GM11168 (cell line): ENCODE measurements around the gene ABCC1.

ENCODE experiments used
- in situ Hi-C: fragments of 300-500 bp; cut with MboI; formaldehyde crosslinking; loops from one replicate; pipeline ENCODE4 v1.12.0; 2022; ENCODE audit warnings: low sequenced_read_pairs; ENCODE audit not compliant: unreplicated experiment

Gene ABCC1

GRCh38 chr16:16071631-16072244, 122.3 kb downstream of the ABCC1 start:
- in situ Hi-C loops, result no loop called here

- in situ Hi-C loops, result no loop called here
Observed at GRCh38 chr16:16073001-16073545, 123.7 kb downstream of the ABCC1 start.

- in situ Hi-C loops, result no loop called here
Observed at GRCh38 chr16:16073891-16074881, 124.8 kb downstream of the ABCC1 start.

- in situ Hi-C loops, result no loop called here
Observed at GRCh38 chr16:16075488-16076422, 126.3 kb downstream of the ABCC1 start.

DNA sequence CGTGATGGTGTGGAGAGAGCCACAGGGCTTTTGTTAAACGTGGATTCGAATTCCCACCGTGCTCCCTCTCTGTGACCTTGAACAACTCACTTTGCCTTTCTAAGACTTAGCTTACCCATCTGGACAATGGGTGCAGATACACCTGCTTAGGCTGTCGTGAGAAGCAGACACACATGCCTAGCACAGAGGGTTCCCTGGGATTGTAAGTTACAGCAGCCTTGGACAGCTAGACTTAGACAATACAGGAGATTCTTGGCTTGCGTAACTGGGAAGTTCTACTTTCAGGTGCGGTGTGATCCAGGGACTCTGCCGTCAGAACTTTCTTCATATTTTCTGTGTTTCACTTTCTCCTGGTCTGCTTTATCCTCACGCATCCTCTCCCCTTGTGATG, 127.0 kb downstream of the ABCC1 start:
- in situ Hi-C loops, result no loop called here

DNA sequence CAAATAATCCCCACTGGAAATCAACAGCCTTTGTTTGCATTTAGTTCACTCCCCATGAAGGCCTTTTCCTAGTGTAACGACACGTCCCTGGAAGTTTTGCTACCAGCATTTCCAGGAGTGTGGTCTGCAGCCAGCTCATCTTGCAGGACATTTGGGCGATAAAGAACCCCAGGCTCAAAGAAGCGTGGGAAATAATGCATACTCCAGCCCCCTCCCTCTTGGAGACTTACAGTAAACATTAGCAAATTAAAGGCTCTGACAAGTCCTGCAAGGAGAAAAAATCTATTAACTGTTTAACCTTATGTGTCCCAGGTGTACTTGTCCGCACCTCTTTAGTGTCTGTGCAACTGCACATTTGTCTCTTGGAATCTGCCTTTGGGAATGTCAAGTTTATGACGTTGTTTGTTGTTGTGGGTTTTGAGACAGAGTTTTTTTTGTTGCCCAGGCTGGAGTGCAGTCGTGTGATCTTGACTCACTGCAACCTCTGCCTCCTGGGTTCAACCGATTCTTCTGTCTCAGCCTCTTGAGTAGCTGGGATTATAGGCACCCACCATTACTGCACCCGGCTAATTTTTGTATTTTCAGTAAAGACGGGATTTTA, 131.1 kb downstream of the ABCC1 start:
- in situ Hi-C loops, result no loop called here

GRCh38 chr16:16081141-16081540, 131.7 kb downstream of the ABCC1 start:
- in situ Hi-C loops, result no loop called here

- in situ Hi-C loops, result no loop called here
Observed at GRCh38 chr16:16082255-16082654, 132.8 kb downstream of the ABCC1 start.

GRCh38 chr16:16083421-16084156, 134.2 kb downstream of the ABCC1 start:
- in situ Hi-C loops, result no loop called here

- in situ Hi-C loops, result no loop called here
Observed at GRCh38 chr16:16084874-16085273, 135.5 kb downstream of the ABCC1 start.

DNA sequence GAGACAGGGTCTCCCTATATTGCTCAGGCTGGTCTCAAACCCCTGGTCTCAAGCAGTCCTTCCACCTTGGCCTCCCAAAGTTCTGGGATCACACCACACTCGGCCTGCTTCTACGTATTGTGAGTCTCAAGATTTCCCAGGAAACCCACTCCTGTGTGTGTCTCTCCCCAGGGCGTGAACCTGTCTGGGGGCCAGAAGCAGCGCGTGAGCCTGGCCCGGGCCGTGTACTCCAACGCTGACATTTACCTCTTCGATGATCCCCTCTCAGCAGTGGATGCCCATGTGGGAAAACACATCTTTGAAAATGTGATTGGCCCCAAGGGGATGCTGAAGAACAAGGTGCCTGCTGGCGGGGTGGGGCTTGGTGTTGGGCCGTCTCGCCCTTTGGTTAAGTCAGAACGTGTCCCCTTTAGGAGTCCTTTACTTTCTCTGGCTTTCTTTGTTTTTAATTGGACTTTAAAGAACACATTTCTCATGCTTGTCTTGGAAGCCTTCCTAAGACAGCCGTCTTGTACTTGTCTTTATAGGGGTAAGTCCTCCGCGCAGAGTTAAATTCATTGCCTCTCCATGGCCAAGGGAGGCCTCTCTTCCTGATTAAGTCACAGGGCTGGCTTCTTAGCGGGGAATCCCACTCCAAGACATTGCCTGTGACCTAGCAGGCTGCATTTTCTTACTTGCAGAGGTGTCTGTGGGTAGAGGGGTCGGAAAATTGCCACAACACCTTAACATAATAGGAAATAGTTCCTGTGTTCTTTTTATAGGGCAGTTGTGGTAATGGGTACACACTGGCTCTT, 137.4 kb downstream of the ABCC1 start:
- in situ Hi-C loops, result no loop called here

GRCh38 chr16:16090238-16090637, 140.8 kb downstream of the ABCC1 start:
- in situ Hi-C loops, result no loop called here

- in situ Hi-C loops, result no loop called here
Observed at GRCh38 chr16:16092925-16093627, 143.7 kb downstream of the ABCC1 start.

- in situ Hi-C loops, result no loop called here
Observed at GRCh38 chr16:16093628-16094332, 144.4 kb downstream of the ABCC1 start.

DNA sequence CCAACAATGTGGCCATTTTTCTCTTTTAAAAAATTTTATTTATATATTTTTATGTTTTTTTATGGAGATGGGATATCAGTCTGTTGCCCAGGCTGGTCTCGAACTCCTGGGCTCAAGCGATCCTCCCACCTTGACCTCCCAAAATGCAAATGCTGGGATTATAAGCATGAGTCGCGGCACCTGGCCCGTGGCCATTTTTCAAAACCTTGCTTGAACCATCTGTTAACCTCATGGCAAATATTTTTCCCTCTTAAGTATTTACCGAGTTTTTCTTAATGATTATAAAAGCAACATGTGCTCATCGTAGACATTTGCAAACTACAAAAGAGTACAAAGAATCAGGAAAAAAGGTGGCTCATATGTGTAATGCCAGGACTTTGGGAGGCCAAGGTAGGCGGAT, 146.2 kb downstream of the ABCC1 start:
- in situ Hi-C loops, result no loop called here

- in situ Hi-C loops, result no loop called here
Observed at GRCh38 chr16:16096121-16096857, 146.9 kb downstream of the ABCC1 start.

GRCh38 chr16:16096858-16097213, 147.4 kb downstream of the ABCC1 start:
- in situ Hi-C loops, result no loop called here
